ENCODE results near the gene PRUNE2.

Gene PRUNE2

GRCh38 chr9:76827296-76828080 lies 78.4 kb downstream of the PRUNE2 start:
- no peak overlapping the region for H3K27ac ChIP-seq (replicated peaks)
- no peak for DNase-seq (ENCODE audit: low read depth in 1 of 2, low spot score in 1 of 2)
- TF ChIP-seq CTCF (IDR thresholded peaks at IDR 0.05; ENCODE audit: insufficient read depth, low read length) (no peak), REST (IDR thresholded peaks at IDR 0.05; ENCODE audit: insufficient replicate concordance, low read depth) (no peak), GABPA (IDR thresholded peaks at IDR 0.05; ENCODE audit: low read depth) (no peak), SPI1 (IDR thresholded peaks at IDR 0.05; ENCODE audit: borderline replicate concordance, low read depth) (no peak), POLR2AphosphoS5 (IDR thresholded peaks at IDR 0.05; ENCODE audit: low read depth) (no peak)

GRCh38 chr9:76820431-76820830 lies 85.5 kb downstream of the PRUNE2 start:
- H3K27me3 ChIP-seq (ENCODE audit: insufficient read depth, poor library complexity, severe bottlenecking), result peaks cover 8% of the 10 kb centered on the region
- H3K4me3 ChIP-seq (replicated peaks; ENCODE audit: insufficient read depth, low read length), result no peak overlapping the region
- no peak overlapping the region for H3K27ac ChIP-seq (replicated peaks)
- DNase-seq (ENCODE audit: low read depth in 1 of 2, low spot score in 1 of 2), result no peak
- TF ChIP-seq REST (IDR thresholded peaks at IDR 0.05; ENCODE audit: insufficient replicate concordance, low read depth) (no peak), CTCF (IDR thresholded peaks at IDR 0.05; ENCODE audit: insufficient read depth, low read length) (no peak)

More at GRCh38 chr9:76827296-76828080, 78.4 kb downstream of the PRUNE2 start:
- no peak overlapping the region for H3K4me3 ChIP-seq (replicated peaks; ENCODE audit: insufficient read depth, low read length)
- H3K27me3 ChIP-seq (ENCODE audit: insufficient read depth, poor library complexity, severe bottlenecking), result no peaks in the 10 kb centered on the region

GRCh38 chr9:76818271-76818670 lies 87.6 kb downstream of the PRUNE2 start:
- Histone ChIP-seq H3K27me3 (ENCODE audit: insufficient read depth, poor library complexity, severe bottlenecking) (peaks cover 8% of the 10 kb centered on the region), H3K4me3 (replicated peaks; ENCODE audit: insufficient read depth, low read length) (no peak overlapping the region), H3K27ac (replicated peaks) (no peak overlapping the region)
- no peak for TF ChIP-seq GABPA (IDR thresholded peaks at IDR 0.05; ENCODE audit: low read depth)
- no peak for TF ChIP-seq REST (IDR thresholded peaks at IDR 0.05; ENCODE audit: insufficient replicate concordance, low read depth)
- TF ChIP-seq SPI1 (IDR thresholded peaks at IDR 0.05; ENCODE audit: borderline replicate concordance, low read depth), result no peak
- no peak for TF ChIP-seq CTCF (IDR thresholded peaks at IDR 0.05; ENCODE audit: insufficient read depth, low read length)
- TF ChIP-seq POLR2AphosphoS5 (IDR thresholded peaks at IDR 0.05; ENCODE audit: low read depth), result no peak
- DNase-seq (ENCODE audit: low read depth in 1 of 2, low spot score in 1 of 2), result no peak

Measured in HL-60 (cell line).